C4-2B (cell line): ENCODE data around the gene HOXB5.

Experiments
- CTCF ChIP-seq: fragments of 450-650 bp; conservative IDR thresholded peaks from 2 replicates; pipeline ENCODE4 v1.5.1; 2017; ENCODE audit warnings: mild to moderate bottlenecking
- ZFX ChIP-seq: fragments of 450-650 bp; IDR thresholded peaks from 2 replicates; pipeline ENCODE4 v1.6.1; 2017

- TF ChIP-seq CTCF (no peak), ZFX (no peak)
Observed at GRCh38 chr17:48542698-48543106, 50.9 kb downstream of the HOXB5 start.
